Upper lobe of left lung (tissue), 6 donors: Measurements from ENCODE around the gene NGB. TPM values are rescaled to one million over a fixed set of nuclear protein-coding genes. Genes with fewer than 3 reads are reported as not detected.

Experiments
- ATAC-seq, 2 donors: fragments of 200-7000 bp; cut with Tn5 transposase; one replicate each; pipeline ENCODE4 v1.9.1; 2022; ENCODE audit warnings: mild to moderate bottlenecking in 2 of 2, moderate library complexity in 2 of 2; ENCODE audit not compliant: low FRiP score in 2 of 2
- DNase-seq, 2 donors: peaks; one replicate each; pipeline ENCODE4 v3.0.0-alpha.2; 2019 to 2020
- H3K27ac ChIP-seq, 4 donors: fragments of 200-600 bp; sonication (generic); one replicate each; pipeline ENCODE4 v1.5.1; 2016 to 2019
- H3K27me3 ChIP-seq, 4 donors: fragments of 200-600 bp; sonication (generic); one replicate each; pipeline ENCODE4 v1.5.1; 2017 to 2019
- H3K36me3 ChIP-seq, 4 donors: fragments of 200-600 bp; sonication (generic); one replicate each; pipeline ENCODE4 v1.5.1; 2016 to 2019
- H3K4me1 ChIP-seq, 4 donors: fragments of 200-600 bp; sonication (generic); one replicate each; pipeline ENCODE4 v1.5.1; 2018 to 2019
- H3K4me3 ChIP-seq, 4 donors: fragments of 200-600 bp; sonication (generic); one replicate each; pipeline ENCODE4 v1.5.1; 2017 to 2019; ENCODE audit warnings: mild to moderate bottlenecking in 2 of 4, moderate library complexity in 1 of 4
- H3K9me3 ChIP-seq, 4 donors: fragments of 200-600 bp; sonication (generic); one replicate each; pipeline ENCODE4 v1.5.1; 2018 to 2019
- EP300 ChIP-seq, 4 donors: sonication (generic); formaldehyde crosslinking; IDR thresholded peaks; one replicate each; pipeline ENCODE4 v1.5.1; 2017; ENCODE audit warnings: antibody characterized with exemption in 4 of 4, control low read depth in 2 of 4
- POLR2A ChIP-seq, 4 donors: fragments of 450-650 bp; IDR thresholded peaks; one replicate each; pipeline ENCODE4 v1.5.1; 2016 to 2017; ENCODE audit warnings: antibody characterized with exemption in 4 of 4, mild to moderate bottlenecking in 2 of 4
- POLR2AphosphoS5 ChIP-seq, 2 donors: sonication (generic); formaldehyde crosslinking; IDR thresholded peaks; one replicate each; pipeline ENCODE4 v1.5.1; 2017; ENCODE audit warnings: antibody characterized with exemption in 2 of 2
- WGBS, 2 donors: methylation state at CpG; one replicate each; pipeline ENCODE4 v1.1.5; 2017 to 2018; 5-methylcytosine and 5-hydroxymethylcytosine counted together
- total RNA-seq, 6 donors: library from RNA; depleted of rRNA in 4 of 6; stranded (reverse); fragments of >200 nt in 4 of 6; gene quantifications; one replicate each; pipeline versions ENCODE4 v1.1.0 to v1.2.1, GENCODE V29; 2016 to 2021
- TF ChIP-seq, protein P1 (sequence below), 6 experiments: fragments of 450-650 bp in 4 of 6; fragments of 200-600 bp in 2 of 6; sonication (generic) in 2 of 6; IDR thresholded peaks; one replicate each; pipeline ENCODE4 v1.5.1; 2016 to 2019; ENCODE audit warnings: antibody characterized with exemption in 6 of 6
- donor health status: DM: no; HTN: no; CAD: no; lungs with moderate emphysema.
- donor health status: DM: no; HTN: yes; CAD: no; lungs with severe emphysema.

The NGB gene
- total RNA-seq, 6 donors from 2014 or later = 0.30 TPM; not detected in 5

- no peaks in the 10 kb centered on the region for H3K9me3 ChIP-seq
- H3K36me3 ChIP-seq = no peaks in the 10 kb centered on the region
- 82 to 100% methylated on average over 2 to 3 of the region's 5 CpGs for WGBS, 2 donors
- H3K27me3 ChIP-seq = no peaks in the 10 kb centered on the region
- ATAC-seq (no peak), DNase-seq (no peak)
- no peak overlapping the region for H3K27ac ChIP-seq
- TF ChIP-seq EP300 (IDR thresholded peaks at IDR 0.05) = no peak
- no peak for TF ChIP-seq POLR2AphosphoS5 (IDR thresholded peaks at IDR 0.05)
- TF ChIP-seq, protein P1, sequence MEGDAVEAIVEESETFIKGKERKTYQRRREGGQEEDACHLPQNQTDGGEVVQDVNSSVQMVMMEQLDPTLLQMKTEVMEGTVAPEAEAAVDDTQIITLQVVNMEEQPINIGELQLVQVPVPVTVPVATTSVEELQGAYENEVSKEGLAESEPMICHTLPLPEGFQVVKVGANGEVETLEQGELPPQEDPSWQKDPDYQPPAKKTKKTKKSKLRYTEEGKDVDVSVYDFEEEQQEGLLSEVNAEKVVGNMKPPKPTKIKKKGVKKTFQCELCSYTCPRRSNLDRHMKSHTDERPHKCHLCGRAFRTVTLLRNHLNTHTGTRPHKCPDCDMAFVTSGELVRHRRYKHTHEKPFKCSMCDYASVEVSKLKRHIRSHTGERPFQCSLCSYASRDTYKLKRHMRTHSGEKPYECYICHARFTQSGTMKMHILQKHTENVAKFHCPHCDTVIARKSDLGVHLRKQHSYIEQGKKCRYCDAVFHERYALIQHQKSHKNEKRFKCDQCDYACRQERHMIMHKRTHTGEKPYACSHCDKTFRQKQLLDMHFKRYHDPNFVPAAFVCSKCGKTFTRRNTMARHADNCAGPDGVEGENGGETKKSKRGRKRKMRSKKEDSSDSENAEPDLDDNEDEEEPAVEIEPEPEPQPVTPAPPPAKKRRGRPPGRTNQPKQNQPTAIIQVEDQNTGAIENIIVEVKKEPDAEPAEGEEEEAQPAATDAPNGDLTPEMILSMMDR (IDR thresholded peaks at IDR 0.05) = no peak
- TF ChIP-seq POLR2A (IDR thresholded peaks at IDR 0.05) = no peak
- no peak overlapping the region for H3K4me3 ChIP-seq
- H3K4me1 ChIP-seq = no peaks in the 10 kb centered on the region
Observed at GRCh38 chr14:77258566-77258965, 12.4 kb downstream of the NGB start.

DNA sequence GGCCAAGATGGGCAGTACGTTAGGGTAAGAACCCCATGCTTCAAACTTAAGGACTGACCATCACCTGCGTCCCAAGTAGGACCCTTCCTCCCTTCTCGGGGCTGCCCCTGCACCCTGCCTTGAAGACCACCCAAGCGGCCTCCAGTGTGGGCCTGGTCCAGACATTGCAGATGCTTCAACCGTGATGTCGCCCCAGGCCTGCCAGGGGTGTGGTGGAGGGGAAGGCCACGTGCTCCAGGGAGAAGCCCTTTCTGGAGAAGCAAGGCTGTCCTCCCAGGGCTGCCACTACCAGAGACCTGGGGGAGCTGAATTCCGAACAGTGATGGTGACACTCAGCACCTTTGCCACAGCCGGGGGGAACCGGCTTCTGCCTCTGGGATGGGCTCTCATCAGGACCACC is 13.3 kb downstream of the NGB start:
- DNase-seq (no peak), ATAC-seq (no peak)
- Histone ChIP-seq H3K4me3 (no peak overlapping the region), H3K9me3 (no peaks in the 10 kb centered on the region), H3K36me3 (no peaks in the 10 kb centered on the region), H3K27me3 (no peaks in the 10 kb centered on the region), H3K4me1 (no peaks in the 10 kb centered on the region), H3K27ac (no peak overlapping the region)
- WGBS, 2 donors = 85 to 93% methylated on average over 6 to 9 of the region's 10 CpGs
- no peak for TF ChIP-seq EP300 (IDR thresholded peaks at IDR 0.05)
- TF ChIP-seq, protein P1 (IDR thresholded peaks at IDR 0.05) = no peak
- no peak for TF ChIP-seq POLR2A (IDR thresholded peaks at IDR 0.05)
- TF ChIP-seq POLR2AphosphoS5 (IDR thresholded peaks at IDR 0.05) = no peak

DNA sequence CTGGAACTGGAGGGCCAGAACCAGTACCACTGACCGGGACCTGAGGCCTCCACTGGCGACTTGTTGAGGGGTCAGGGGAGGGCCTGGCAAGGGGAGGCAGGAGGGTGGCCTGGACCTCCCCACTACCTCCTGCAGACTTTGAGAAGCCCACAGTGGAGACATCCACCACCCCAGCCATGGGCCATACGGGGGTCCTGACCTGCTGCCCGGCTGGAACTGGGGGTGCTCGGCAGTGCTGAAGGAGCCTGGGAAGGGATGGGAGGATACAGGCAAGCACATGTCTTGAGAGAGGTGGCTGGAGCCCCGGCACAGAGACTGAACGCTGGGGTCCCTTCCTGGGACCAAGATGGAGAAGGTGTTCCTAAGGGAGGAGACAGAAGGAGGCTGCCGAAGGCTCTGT is 14.3 kb downstream of the NGB start:
- H3K36me3 ChIP-seq = no peaks in the 10 kb centered on the region
- no peak for DNase-seq
- H3K4me3 ChIP-seq = no peak overlapping the region
- WGBS, 2 donors = 92 to 93% methylated on average over 6 to 8 of the region's 8 CpGs
- no peak for ATAC-seq
- no peaks in the 10 kb centered on the region for H3K9me3 ChIP-seq
- H3K4me1 ChIP-seq = no peaks in the 10 kb centered on the region
- TF ChIP-seq, protein P1 (IDR thresholded peaks at IDR 0.05) = no peak
- TF ChIP-seq EP300 (IDR thresholded peaks at IDR 0.05) (no peak), POLR2A (IDR thresholded peaks at IDR 0.05) (no peak), POLR2AphosphoS5 (IDR thresholded peaks at IDR 0.05) (no peak)
- H3K27me3 ChIP-seq = no peaks in the 10 kb centered on the region
- H3K27ac ChIP-seq = no peak overlapping the region

- Histone ChIP-seq H3K4me3 (no peak overlapping the region), H3K9me3 (no peaks in the 10 kb centered on the region), H3K27me3 (no peaks in the 10 kb centered on the region), H3K4me1 (no peaks in the 10 kb centered on the region), H3K27ac (no peak overlapping the region), H3K36me3 (no peaks in the 10 kb centered on the region)
- ATAC-seq (no peak), DNase-seq (no peak)
- 61% methylated on average over 18 to 20 of the region's 20 CpGs for WGBS, 2 donors
- TF ChIP-seq, protein P1 (IDR thresholded peaks at IDR 0.05) = no peak
- no peak for TF ChIP-seq POLR2AphosphoS5 (IDR thresholded peaks at IDR 0.05)
- no peak for TF ChIP-seq EP300 (IDR thresholded peaks at IDR 0.05)
- TF ChIP-seq POLR2A (IDR thresholded peaks at IDR 0.05) = no peak
Observed at GRCh38 chr14:77253333-77254190, 17.4 kb downstream of the NGB start.

GRCh38 chr14:77251870-77252269 is 19.1 kb downstream of the NGB start:
- no peaks in the 10 kb centered on the region for H3K9me3 ChIP-seq
- H3K27me3 ChIP-seq = no peaks in the 10 kb centered on the region
- H3K4me1 ChIP-seq = no peaks in the 10 kb centered on the region
- WGBS, 2 donors = 85 to 91% methylated on average over 10 to 11 of the region's 11 CpGs
- ATAC-seq (no peak), DNase-seq (no peak)
- TF ChIP-seq, protein P1 (IDR thresholded peaks at IDR 0.05) = no peak
- TF ChIP-seq EP300 (IDR thresholded peaks at IDR 0.05) (no peak), POLR2AphosphoS5 (IDR thresholded peaks at IDR 0.05) (no peak), POLR2A (IDR thresholded peaks at IDR 0.05) (no peak)
- H3K36me3 ChIP-seq = no peaks in the 10 kb centered on the region
- H3K4me3 ChIP-seq = no peak overlapping the region
- no peak overlapping the region for H3K27ac ChIP-seq
